ENCODE results near the gene LAMA5. TPM values are rescaled to one million over a fixed set of nuclear protein-coding genes. Genes with fewer than 3 reads are reported as not detected.

LAMA5 gene
- total RNA-seq, 1 experiment from 2014 or later = 321 TPM

- Histone ChIP-seq H3K27me3 (ENCODE audit: insufficient read depth, low read length) (no peaks in the 10 kb centered on the region), H3K9me2 (ENCODE audit: insufficient read depth) (no peaks in the 10 kb centered on the region), H3K9ac (ENCODE audit: low read length) (peak overlapping the region; percentile 94), H3K9me3 (ENCODE audit: control insufficient read depth in 1 of 2, insufficient read depth in 1 of 2, low read depth in 1 of 2, low read length in 2 of 2) (no peaks in the 10 kb centered on the region), H3K79me2 (ENCODE audit: insufficient read depth, low read length) (peaks cover 48% of the 10 kb centered on the region), H3K4me1 (ENCODE audit: control insufficient read depth in 1 of 2, insufficient read depth in 2 of 2, low read length in 2 of 2) (peaks cover 17 to 40% of the 10 kb centered on the region in 2 experiments), H3K4me3 (replicated peaks in 1 of 2; ENCODE audit: low read depth in 1 of 2, low read length in 2 of 2) (peak overlapping the region; percentile 95 to 99), H2AFZ (ENCODE audit: low read depth, low read length, poor library complexity, severe bottlenecking) (no peak overlapping the region), H4K20me1 (ENCODE audit: insufficient read depth) (peaks cover 21% of the 10 kb centered on the region; the same call in 1 of the 2 replicates), H3K4me2 (ENCODE audit: low read length) (peak overlapping the region; percentile 97), H3K27ac (ENCODE audit: low read depth, low read length) (peak overlapping the region; percentile 95), H3K36me3 (ENCODE audit: control insufficient read depth in 1 of 2, insufficient read depth in 2 of 2, low read length in 2 of 2) (peaks cover 19 to 50% of the 10 kb centered on the region in 2 experiments)
- intact Hi-C loops (cut with micrococcal nuclease) = loop anchor here (5.0 to 10.0 kb wide), 3 partner anchors 64 to 501 kb away; partner anchors contain the start of genes LAMA5 and OGFR
- no peak for TF ChIP-seq JUND (IDR thresholded peaks at IDR 0.05)
- TF ChIP-seq ZNF274 (IDR thresholded peaks at IDR 0.05; ENCODE audit: low read depth, low read length) = no peak
- no peak for TF ChIP-seq SRF (IDR thresholded peaks at IDR 0.05; ENCODE audit: low read depth)
- no peak for TF ChIP-seq CTCF (IDR thresholded peaks at IDR 0.05 in 2 of 3, conservative IDR thresholded peaks at IDR 0.05 in 1 of 3; ENCODE audit: borderline replicate concordance in 1 of 3, insufficient read depth in 1 of 3, low read depth in 2 of 3, low read length in 2 of 3)
- TF ChIP-seq ZFX (IDR thresholded peaks at IDR 0.05) = peak; percentile 66; the same call in 1 of the 2 replicates
- no peak for TF ChIP-seq REST (IDR thresholded peaks at IDR 0.05; ENCODE audit: low read depth)
- RAD21 ChIA-PET (ENCODE audit: low non-redundant PET in 1 of 2, low total read pairs in 2 of 2, uncharacterized antibody in 2 of 2, unreplicated experiment in 2 of 2) = no interaction called here
- ATAC-seq (0 out of 2 replicates have a peak, but pooled peaks have one; percentile 1), DNase-seq (ENCODE audit: low read depth, low spot score) (no peak)
- POLR2A ChIA-PET = no interaction called here
- CTCF ChIA-PET = no interaction called here
- BruUV-seq (replicated peaks) = no TSS peak
These were observed 63.5 kb downstream of the LAMA5 start for GRCh38 chr20:62303340-62304226.
